ENCODE measurements around the gene CACNA1D.

DNA sequence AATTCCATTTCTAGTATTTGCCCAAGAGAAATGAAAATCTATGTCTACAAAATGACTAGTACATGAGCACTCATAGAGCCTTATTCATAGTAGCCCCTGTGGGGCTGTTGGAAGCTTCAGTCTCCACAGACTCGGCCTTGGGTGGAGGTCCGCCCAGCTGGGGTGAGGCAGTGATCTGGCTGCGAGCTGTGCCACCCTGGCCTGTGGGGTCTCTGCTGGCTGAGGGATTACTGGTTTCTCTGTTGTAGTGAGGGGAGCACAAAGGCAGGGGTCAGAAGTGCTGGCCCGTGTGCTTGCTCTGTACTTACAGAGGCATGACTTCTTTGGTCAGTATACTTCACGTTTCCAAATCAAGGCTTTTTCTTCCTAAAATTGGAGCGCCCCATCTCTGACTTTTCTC is 193.7 kb downstream of the CACNA1D start:
- TF ChIP-seq, protein P1, sequence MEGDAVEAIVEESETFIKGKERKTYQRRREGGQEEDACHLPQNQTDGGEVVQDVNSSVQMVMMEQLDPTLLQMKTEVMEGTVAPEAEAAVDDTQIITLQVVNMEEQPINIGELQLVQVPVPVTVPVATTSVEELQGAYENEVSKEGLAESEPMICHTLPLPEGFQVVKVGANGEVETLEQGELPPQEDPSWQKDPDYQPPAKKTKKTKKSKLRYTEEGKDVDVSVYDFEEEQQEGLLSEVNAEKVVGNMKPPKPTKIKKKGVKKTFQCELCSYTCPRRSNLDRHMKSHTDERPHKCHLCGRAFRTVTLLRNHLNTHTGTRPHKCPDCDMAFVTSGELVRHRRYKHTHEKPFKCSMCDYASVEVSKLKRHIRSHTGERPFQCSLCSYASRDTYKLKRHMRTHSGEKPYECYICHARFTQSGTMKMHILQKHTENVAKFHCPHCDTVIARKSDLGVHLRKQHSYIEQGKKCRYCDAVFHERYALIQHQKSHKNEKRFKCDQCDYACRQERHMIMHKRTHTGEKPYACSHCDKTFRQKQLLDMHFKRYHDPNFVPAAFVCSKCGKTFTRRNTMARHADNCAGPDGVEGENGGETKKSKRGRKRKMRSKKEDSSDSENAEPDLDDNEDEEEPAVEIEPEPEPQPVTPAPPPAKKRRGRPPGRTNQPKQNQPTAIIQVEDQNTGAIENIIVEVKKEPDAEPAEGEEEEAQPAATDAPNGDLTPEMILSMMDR (IDR thresholded peaks at IDR 0.05; ENCODE audit: extremely low read depth in 1 of 2, insufficient read depth in 1 of 2, low read depth in 1 of 2, low read length in 2 of 2): no peak
- TF ChIP-seq MYC (IDR thresholded peaks at IDR 0.05; ENCODE audit: low read depth, low read length): no peak
- TF ChIP-seq JUN (IDR thresholded peaks at IDR 0.05; ENCODE audit: borderline replicate concordance, insufficient read depth, insufficient read length, low read depth): no peak
- no peak for TF ChIP-seq POLR2A (IDR thresholded peaks at IDR 0.05; ENCODE audit: low read depth, low read length)
- TF ChIP-seq POLR2AphosphoS5 (IDR thresholded peaks at IDR 0.05; ENCODE audit: insufficient read depth, low read depth, low read length): no peak
